ENCODE results near the gene CBX3. TPM values are rescaled to one million over a fixed set of nuclear protein-coding genes. Genes with fewer than 3 reads are reported as not detected.

The CBX3 gene
- total RNA-seq, 1 experiment from 2014 or later, result 232 TPM

GRCh38 chr7:26188206-26188956, 13.2 kb upstream of the CBX3 start (continued):
- TF ChIP-seq E2F1 (CRISPR knock-in tag; IDR thresholded peaks at IDR 0.05) (no peak), ESRRA (CRISPR knock-in tag; IDR thresholded peaks at IDR 0.05; ENCODE audit: borderline replicate concordance) (no peak), CBFB (CRISPR knock-in tag; IDR thresholded peaks at IDR 0.05; ENCODE audit: low read depth) (no peak)

GRCh38 chr7:26188957-26189541, 12.5 kb upstream of the CBX3 start:
- Mint-ChIP-seq H3K36me3 (peaks cover 67% of the 10 kb centered on the region), H3K4me1 (peaks cover 64% of the 10 kb centered on the region), H3K27me3 (ENCODE audit: low read depth) (no peaks in the 10 kb centered on the region), H3K9me3 (no peaks in the 10 kb centered on the region), H3K27ac (peak overlapping the region; percentile 97), H3K4me3 (no peak overlapping the region)
- no peak for ATAC-seq
- no peak for DNase-seq (ENCODE audit: low spot score)
- ChIA-PET CTCF (interaction anchor here (0.6 to 2.3 kb wide), 7 partner anchors 37 to 296 kb away, joined by 3 to 13 read pairs (median 4); partner anchors contain the start of gene NFE2L3), POLR2A (interaction anchor here (0.5 to 3.2 kb wide), 14 partner anchors 9 to 295 kb away, joined by 3 to 35 read pairs (median 3); partner anchors contain the start of genes HNRNPA2B1 and NFE2L3)
- TF ChIP-seq ZNF671 (CRISPR knock-in tag; IDR thresholded peaks at IDR 0.05), result peak; percentile 96
- peak; percentile 90; the same call in 1 of the 2 replicates for TF ChIP-seq PRRX2 (CRISPR knock-in tag; IDR thresholded peaks at IDR 0.05)
- TF ChIP-seq, protein P1, sequence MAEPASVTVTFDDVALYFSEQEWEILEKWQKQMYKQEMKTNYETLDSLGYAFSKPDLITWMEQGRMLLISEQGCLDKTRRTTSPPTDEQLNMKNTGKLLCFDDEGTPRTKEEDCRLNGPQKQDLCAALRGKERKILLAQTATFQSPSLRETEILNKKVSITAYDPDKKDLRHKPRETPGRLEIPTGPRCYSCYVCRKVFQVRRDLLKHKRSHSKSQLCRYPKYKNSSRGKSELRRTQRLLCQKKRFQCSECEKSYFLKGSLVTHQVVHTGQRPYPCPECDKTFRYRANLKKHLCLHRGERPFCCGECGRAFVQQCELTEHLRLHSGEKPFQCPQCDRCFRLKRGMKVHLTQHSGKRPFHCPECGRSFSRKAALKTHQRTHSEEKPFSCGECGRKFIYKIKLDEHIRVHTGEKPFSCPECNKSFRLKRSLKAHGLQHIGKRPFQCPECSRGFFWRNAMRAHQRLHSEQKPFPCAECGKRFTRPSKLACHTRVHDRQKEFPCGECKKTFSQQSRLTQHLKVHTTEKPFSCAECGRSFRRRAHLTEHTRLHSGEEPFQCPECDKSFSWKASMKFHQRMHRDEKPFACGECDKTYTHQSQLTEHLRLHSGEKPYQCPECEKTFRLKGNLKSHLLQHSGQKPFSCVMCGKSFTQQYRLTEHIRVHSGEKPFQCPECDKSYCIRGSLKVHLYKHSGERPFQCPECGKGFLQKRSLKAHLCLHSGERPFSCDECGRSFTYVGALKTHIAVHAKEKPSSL (CRISPR knock-in tag; conservative IDR thresholded peaks at IDR 0.05), result peak; percentile 6; the same call in 1 of the 2 replicates
- peak; percentile 90; the same call in 1 of the 2 replicates for TF ChIP-seq ERG (CRISPR knock-in tag; IDR thresholded peaks at IDR 0.05)
- no peak for TF ChIP-seq SMAD3 (CRISPR knock-in tag; IDR thresholded peaks at IDR 0.05; ENCODE audit: borderline replicate concordance)
- no peak; the same call in 1 of the 2 replicates for TF ChIP-seq AR (CRISPR knock-in tag; IDR thresholded peaks at IDR 0.05)
- TF ChIP-seq ZNF532 (CRISPR knock-in tag; IDR thresholded peaks at IDR 0.05; ENCODE audit: borderline replicate concordance), result peak; percentile 75; the same call in 1 of the 2 replicates
- TF ChIP-seq MLX (CRISPR knock-in tag; IDR thresholded peaks at IDR 0.05), result no peak
- TF ChIP-seq ZNF416 (CRISPR knock-in tag; IDR thresholded peaks at IDR 0.05), result peak; percentile 90
- TF ChIP-seq, protein P2, sequence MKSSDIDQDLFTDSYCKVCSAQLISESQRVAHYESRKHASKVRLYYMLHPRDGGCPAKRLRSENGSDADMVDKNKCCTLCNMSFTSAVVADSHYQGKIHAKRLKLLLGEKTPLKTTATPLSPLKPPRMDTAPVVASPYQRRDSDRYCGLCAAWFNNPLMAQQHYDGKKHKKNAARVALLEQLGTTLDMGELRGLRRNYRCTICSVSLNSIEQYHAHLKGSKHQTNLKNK (CRISPR knock-in tag; IDR thresholded peaks at IDR 0.05), result peak; percentile 66; the same call in 1 of the 2 replicates
